HG02938 (cell line): ENCODE data around the gene ABCA4.

Experiments used
- ATAC-seq: cut with Tn5 transposase; IDR thresholded peaks from one replicate; pipeline ENCODE4 v1.9.1; 2021; ENCODE audit warnings: mild to moderate bottlenecking, moderate library complexity; ENCODE audit not compliant: unreplicated experiment

ABCA4 gene

DNA sequence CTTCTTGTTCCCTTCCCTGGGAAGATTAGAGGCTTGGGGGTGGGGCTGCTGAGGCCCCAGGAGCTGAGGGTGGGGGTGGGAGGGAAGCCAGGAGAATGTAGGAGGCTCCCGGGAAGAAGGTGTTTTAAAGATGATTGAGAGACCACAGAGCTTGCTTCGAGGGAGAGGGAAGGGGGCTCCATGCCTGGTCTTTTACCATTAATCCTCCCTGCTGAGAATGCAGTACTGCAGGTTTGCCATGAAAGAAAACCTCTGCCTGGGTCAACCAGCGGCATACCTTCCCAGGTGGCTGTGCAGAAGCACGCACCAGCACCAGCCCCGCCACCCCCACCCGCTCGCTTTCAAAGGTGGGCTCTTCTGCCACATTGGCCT is 15.4 kb downstream of the ABCA4 start:
- ATAC-seq, result no peak

GRCh38 chr1:94104776-94105580 is 16.0 kb downstream of the ABCA4 start:
- ATAC-seq, result no peak

DNA sequence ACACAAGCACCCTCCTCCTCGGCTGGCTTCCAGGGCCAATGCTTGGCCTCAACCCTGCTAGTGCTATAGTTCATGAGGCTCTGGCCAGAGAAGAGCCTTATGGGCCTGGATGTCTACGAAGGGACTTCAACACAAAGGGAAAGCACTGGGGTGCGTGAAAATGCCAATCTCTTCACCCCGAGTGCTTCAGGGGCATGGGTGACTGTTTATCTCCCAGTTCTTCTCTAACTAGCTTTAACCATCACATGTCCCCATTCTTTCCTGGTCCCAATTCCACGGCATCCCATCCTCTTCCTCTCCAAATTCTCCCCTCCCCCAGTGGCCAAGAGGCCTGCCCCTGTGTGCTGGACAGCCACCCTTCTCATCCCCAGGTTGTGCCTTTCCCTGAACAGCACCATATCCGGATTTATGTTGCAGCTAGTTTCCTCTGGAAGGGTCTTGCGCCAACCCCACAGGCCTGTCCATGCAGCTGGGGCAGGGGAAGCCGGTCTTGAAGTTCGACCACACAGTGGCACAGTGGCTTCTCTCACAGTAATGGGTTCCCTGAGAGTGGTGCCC is 16.7 kb downstream of the ABCA4 start:
- ATAC-seq, result no peak

DNA sequence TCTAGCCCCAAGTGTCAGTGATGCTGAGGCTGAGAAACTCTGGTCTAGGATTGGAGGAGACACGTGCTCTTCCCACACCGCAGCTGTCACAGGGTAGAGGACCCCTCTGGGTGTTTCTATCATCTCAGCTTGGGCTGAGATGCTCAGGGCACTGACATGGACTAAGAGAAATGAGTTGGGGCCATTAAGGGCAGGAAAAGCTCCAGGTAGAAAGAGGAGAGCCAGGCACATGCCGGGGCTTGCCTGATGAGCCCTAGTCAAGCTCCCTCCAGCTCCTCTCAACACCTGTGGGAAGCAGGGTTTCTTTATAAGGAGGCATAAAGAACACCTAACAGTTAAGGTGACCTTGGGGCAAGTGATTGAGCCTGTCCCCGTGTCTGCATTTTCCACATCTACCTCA is 17.3 kb downstream of the ABCA4 start:
- ATAC-seq, result no peak

DNA sequence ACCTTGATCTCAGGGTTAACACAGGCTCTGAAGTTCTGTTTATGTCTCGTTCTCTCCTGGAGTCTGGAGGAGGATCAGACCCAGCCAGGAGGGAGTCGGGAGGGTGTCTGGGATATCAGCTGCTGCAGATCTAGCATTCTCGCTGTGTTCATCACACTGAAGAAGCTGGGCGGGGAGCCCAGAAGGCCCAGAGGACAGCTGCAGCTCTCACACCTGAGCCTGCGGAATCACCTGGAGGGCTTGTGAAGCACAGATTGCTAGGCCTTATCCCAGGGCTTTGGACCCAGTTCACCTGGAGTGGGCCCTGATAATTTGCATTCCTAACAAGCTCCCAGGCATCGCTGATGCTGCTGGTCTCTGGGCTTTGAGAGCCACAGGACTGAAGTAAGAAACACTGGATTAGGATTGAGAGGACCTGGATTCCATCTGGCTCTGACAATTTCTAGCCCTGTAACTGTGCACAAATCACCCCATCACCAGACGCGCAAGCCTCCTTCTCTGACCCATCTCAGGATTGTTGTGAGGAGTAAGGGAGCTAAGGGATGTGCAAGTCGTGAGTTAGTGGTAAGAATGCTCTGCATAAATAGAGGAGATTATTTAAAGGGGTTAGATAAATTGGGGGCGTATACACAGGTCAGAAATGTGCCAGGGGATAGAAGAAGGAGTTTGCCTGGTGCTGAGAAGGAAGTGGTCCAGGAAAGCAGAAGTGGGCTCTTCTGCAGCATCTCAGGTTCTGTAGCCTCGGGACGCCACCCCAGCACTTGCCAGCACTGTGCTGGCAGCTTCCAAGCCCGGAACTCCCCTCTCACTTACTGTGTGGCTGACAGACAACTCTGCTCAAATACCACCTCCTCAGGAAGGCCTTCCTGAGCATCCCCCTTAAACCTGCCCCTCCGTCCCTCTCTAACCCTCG is 19.1 kb downstream of the ABCA4 start:
- no peak for ATAC-seq

DNA sequence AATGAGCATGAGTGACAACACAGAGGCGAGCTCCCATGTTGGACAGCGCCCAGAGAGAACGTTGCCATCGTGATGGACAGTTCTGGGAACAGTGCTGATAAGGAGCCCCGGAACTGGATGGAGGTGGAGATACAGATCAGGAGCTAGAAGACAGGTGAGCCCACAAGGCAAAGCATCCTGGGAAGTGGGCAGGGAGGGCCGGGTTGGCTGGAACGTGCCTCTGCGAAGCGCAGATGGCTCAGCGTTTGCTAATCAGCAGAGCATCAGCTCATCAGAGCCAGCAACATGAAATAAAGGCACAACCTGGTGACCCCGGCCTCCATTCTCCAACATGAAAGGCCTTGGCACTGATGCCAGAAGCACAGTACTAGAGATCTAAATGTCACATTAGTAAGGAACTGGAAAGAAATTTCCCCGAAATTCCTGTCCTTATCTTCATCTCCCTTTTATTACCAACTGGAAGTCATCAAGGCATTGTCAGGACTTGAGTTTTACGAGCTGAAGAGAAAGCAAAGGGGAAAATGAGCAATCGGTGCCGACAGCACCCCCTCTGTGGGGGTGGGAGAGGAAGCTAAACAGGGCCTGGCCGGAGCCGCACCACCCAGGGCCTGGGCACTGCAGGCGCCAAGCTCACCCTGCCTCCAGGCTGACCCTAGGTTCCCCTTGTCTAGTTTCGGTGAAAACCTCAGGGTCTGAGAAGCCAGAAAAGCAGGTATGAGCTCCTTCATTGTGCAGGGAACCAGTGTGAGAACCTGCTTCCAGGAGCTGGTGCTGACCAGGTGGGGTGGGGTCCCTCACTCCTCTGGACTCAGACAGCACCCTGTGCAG is 19.9 kb downstream of the ABCA4 start:
- no peak for ATAC-seq

DNA sequence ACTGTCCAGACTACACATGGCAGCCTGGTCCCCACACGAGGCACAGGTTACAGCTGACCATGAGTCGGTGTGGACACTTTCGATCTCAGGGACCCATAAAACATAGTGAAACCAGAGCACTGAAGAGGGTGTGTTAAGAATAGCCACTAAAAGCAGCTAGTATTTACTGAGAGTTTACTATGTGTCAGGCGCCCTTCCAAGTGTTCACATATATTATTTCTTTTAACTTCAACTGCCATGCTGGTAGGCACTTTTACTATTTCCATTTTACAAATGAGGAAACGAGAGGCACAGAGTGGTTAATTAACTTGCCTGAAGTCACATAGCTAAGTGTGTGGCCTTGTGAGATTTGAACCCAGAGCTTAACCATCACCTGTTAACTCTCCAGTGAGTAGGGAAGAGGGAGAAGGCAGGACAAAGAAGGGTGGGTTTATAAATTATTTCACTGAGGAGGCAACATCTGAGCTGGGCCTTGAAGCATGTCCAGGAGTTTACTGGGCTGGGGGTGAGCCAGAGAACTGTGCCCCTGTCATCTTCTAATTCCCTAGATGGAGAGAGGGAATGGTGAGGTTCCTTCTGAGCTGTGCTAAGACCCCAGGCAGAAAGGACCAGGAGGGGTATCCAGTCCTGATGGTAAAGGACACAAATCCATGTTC is 20.7 kb downstream of the ABCA4 start:
- no peak for ATAC-seq

DNA sequence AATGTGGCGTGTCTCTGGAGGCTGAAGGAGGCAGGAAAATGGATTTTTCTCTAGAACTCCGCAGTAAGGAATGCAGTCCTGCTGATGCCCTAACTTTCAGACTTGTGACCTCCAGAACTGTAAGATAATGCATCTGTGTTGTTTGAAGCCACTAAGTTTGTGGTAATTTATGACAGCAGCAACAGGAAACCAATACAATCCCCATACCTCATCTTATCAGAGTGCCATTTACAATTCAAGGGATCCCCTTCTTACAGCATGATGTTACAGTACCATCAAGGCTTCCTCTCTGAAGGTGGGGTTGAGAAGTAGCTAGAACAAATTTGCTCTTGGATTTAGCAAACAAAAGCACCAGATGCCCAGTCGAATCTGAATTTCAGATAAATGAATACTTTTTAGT is 21.6 kb downstream of the ABCA4 start:
- no peak for ATAC-seq

DNA sequence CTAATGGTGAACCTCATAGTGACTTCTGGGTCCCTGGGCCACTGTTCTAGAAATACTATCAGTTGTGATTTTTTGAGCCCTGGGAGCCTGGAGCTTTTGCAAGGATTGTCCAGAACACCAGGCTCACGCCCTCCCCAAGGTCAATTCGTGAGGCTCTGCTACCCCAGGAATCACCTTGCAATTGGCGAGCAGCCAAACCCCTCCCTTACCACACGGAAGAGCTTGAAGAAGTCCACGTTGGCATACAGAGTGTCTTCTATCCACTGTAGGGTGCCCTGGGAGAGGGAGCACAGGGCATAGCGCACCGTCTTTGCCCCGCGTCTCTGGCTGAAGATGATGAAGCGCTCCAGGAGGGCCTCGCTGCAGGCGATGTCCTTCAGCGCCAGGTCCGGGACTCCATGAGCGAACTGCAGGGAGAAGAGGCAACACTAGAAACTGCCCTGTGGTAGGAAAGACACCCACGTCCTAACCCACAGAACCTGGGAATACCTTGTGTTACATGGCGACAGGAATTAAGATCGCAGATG is 22.3 kb downstream of the ABCA4 start:
- ATAC-seq, result no peak

- no peak for ATAC-seq
Observed at GRCh38 chr1:94096797-94097549, 24.0 kb downstream of the ABCA4 start.

- no peak for ATAC-seq
Observed at GRCh38 chr1:94095744-94096469, 25.0 kb downstream of the ABCA4 start.

DNA sequence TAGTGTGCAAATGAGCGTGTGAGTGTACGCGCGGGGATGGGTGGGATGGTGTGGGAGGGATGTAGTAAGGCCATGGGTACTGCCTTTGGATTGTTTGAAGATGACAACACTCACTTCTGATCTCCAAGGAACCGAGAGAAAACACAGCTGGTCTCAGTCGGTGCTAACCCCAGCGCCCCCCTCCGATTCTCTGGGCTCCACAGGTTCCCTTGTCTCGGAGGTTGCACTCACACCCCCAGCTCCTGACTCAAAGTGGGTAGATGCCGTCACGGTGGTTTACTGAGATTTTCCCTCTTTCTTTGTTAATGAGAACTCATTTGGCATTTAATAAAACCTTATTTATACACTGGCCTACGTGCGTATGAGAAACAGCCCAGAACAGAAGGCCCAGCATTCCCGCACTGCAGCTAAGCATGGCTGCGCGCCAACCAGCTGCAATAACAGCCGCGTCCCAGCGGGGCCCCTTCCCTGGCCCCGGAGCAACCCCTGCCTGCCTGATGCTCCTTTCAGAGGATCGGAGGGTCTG is 25.8 kb downstream of the ABCA4 start:
- no peak for ATAC-seq

DNA sequence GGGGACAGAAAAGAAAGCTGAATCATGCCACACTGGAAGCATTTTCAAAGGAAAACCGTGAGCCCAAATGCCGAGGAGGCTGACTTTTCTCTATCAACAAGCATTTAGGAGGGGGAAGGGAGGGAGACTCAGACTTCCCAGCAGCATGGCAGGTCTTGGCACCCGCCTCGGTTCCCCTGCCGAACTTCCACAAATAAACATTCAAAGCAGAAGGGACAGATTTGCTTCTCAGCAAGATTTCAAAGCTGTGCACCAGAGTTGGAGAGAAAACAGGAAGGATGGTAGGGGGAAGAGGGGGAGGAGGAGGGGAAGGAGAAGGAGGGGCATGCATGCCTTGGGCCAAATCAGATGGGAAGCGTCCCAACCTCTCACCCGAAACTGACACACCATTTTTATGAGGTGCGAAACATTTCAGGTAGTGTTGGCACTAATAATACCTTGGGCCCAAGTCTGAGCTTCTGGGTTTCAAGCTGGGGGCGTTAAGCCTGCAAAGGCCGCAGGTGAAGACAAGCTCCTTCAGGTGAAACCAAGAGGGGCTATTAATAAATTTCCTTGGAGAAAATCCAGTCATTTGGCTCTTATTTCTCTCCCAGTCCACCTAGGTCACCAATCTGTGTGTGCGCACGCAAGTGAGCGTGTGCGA is 26.4 kb downstream of the ABCA4 start:
- no peak for ATAC-seq

DNA sequence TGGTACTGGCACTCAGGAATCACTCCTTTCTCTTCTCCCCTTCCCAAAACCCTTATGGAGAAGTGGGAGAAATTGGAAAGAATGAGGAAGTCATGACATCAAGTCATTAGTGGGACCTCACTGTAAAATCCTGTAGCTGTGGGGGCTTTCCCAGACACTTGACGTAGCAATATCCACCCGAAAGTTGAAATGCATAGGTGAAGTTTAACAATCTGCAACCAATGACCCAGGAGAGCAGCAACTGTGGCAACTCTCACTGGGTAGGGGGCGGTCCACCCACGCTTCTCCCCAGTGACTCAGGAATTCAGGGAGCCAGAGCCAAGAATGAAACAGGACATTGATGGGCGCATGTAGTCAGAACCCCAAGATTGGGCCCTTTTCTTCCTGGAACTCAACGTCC is 27.0 kb downstream of the ABCA4 start:
- no peak for ATAC-seq

DNA sequence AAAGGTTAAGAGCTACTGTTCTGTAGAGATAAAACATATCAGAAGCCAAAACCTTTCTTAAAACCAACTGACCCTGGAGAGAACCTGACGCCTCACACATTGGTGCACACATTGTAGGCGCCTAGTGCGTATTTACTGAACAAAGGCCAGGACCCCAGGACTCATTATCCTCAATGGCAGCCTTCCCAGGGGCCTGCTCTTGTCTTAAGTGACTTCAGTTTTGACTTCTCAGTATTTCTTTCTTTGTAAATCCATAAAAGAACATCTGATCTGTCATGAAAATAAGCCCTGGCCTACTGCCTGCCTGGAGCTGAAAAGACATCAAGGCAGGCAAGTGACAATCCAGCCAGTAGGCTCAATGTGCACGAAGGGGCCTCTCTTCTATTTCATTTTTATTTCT is 27.6 kb downstream of the ABCA4 start:
- ATAC-seq, result no peak

DNA sequence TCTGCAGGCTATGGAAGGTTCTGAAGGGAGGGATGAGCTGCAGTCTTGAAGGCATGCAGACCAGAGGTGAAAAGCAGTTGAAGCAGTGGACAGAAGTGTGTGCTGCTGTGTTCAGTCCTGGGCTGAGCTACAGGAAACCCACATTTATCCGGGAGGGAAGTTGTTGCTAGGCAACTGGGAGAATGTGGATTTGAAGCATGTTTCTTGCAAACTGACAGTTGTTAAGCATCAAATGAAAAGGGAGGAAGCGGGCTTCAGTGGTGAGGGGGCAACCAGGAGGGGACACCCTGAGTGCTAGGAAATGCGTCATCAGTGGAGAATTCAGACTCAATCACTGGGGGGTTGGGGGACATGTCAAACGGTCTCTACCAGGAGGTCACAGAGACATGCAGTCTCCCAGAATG is 28.7 kb downstream of the ABCA4 start:
- no peak for ATAC-seq

DNA sequence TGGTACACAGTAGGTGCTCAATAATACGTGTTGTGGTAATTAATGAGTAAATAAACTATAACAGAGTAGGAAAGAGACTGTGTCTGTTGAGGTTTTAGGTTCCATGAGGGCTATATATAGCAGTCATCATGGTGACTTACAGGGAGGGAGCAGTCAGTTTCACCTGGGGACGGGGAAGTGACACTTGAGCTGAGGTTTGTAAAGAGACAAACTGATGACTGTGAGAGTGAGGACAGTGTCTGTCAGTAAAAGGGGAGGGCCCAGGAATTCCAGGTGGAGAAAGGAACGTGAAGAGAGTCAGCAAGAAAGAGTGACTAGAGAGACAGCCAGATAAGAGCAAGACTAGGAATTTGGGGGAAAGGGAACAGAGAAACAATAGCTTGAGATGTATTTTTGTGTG is 30.2 kb downstream of the ABCA4 start:
- ATAC-seq, result no peak

DNA sequence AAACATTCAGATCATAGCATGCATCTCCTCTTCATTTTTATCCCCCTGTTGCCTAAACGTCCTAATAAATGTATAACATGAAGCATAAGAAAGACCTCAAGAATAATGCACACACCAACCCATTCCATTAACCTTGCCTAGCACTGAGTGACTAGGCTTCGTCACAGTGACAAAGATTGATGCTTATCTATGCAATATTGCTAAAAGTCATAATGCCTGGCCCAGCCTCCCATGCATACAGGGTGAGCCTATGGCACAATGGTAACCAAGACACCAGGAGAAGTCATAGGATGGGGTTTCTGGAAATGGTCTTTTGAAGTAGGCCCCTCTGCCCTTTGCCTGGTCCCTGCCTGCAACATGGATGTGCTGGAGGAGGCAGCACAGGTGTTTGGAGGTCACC is 33.8 kb downstream of the ABCA4 start:
- ATAC-seq, result no peak
